IgD-negative memory B cell (primary cell): ENCODE data around the gene CEACAM3. TPM values are rescaled to one million over a fixed set of nuclear protein-coding genes. Genes with fewer than 3 reads are reported as not detected.
"Not testable (repeated sequence)": the region's sequence is repeated elsewhere in the genome, so short reads cannot be mapped to it uniquely, and the experiment has no call there.

Experiments
- H3K27ac Mint-ChIP-seq, 3 donors: one replicate each; pipeline ENCODE4 v1.8.0; 2020 to 2022; ENCODE audit warnings: mild to moderate bottlenecking in 3 of 3, mixed read lengths in 3 of 3, moderate library complexity in 1 of 3
- H3K27me3 Mint-ChIP-seq: one replicate; pipeline ENCODE4 v1.8.0; 2021; ENCODE audit warnings: mixed read lengths
- H3K36me3 Mint-ChIP-seq: one replicate; pipeline ENCODE4 v1.8.0; 2020; ENCODE audit warnings: mild to moderate bottlenecking, mixed read lengths
- H3K4me1 Mint-ChIP-seq, 3 donors: one replicate each; pipeline ENCODE4 v1.8.0; 2020 to 2022; ENCODE audit warnings: mixed read lengths in 3 of 3, mild to moderate bottlenecking in 1 of 3
- H3K4me3 Mint-ChIP-seq, 4 donors: one replicate each; pipeline ENCODE4 v1.8.0; 2020 to 2022; ENCODE audit warnings: mild to moderate bottlenecking in 4 of 4, mixed read lengths in 4 of 4, moderate library complexity in 3 of 4
- H3K9me3 Mint-ChIP-seq, 3 donors: one replicate each; pipeline ENCODE4 v1.8.0; 2020 to 2021; ENCODE audit warnings: mixed read lengths in 3 of 3, mild to moderate bottlenecking in 1 of 3
- polyA plus RNA-seq: library from polyadenylated mRNA; unstranded; fragments of 300-500 nt; fragmentation: Illumina TruSeq; gene quantifications from one replicate; pipeline ENCODE4 v1.2.3, GENCODE V29; 2021

The CEACAM3 gene
- not detected for polyA plus RNA-seq

- no peak within 1 kb of the TSS for H3K27ac Mint-ChIP-seq
Observed at GRCh38 chr19:41796362-41796761, at the start of gene CEACAM3. Gene CEACAM3 (plus strand): TSS chr19:41796587. CDS start chr19:41796678, 91 bp downstream.

GRCh38 chr19:41746593-41747227, 49.7 kb upstream of the CEACAM3 start:
- Mint-ChIP-seq H3K36me3 (no peaks in the 10 kb centered on the region), H3K4me3 (no peak overlapping the region), H3K27me3 (peaks cover 34% of the 10 kb centered on the region), H3K4me1 (peaks cover 4 to 8% (median 8%) of the 10 kb centered on the region in 3 donors), H3K27ac (no peak overlapping the region), H3K9me3 (no peaks in the 10 kb centered on the region)

More at GRCh38 chr19:41796362-41796761, at the start of gene CEACAM3:
- peaks cover 13% of the 10 kb centered on the region for H3K27me3 Mint-ChIP-seq
- no peaks in the 10 kb centered on the region for H3K36me3 Mint-ChIP-seq
- no peak within 1 kb of the TSS for H3K4me3 Mint-ChIP-seq
- H3K9me3 Mint-ChIP-seq, result no peaks in the 10 kb centered on the region
- H3K4me1 Mint-ChIP-seq, result peaks cover 3 to 11% (median 6%) of the 10 kb centered on the region in 3 donors

- Mint-ChIP-seq H3K36me3 (no peaks in the 10 kb centered on the region), H3K4me3 (no peak overlapping the region), H3K27me3 (peaks cover 35% of the 10 kb centered on the region), H3K4me1 (peaks cover 4 to 11% (median 8%) of the 10 kb centered on the region in 3 donors), H3K9me3 (no peaks in the 10 kb centered on the region), H3K27ac (no peak overlapping the region)
Observed at GRCh38 chr19:41748012-41748411, 48.4 kb upstream of the CEACAM3 start.

DNA sequence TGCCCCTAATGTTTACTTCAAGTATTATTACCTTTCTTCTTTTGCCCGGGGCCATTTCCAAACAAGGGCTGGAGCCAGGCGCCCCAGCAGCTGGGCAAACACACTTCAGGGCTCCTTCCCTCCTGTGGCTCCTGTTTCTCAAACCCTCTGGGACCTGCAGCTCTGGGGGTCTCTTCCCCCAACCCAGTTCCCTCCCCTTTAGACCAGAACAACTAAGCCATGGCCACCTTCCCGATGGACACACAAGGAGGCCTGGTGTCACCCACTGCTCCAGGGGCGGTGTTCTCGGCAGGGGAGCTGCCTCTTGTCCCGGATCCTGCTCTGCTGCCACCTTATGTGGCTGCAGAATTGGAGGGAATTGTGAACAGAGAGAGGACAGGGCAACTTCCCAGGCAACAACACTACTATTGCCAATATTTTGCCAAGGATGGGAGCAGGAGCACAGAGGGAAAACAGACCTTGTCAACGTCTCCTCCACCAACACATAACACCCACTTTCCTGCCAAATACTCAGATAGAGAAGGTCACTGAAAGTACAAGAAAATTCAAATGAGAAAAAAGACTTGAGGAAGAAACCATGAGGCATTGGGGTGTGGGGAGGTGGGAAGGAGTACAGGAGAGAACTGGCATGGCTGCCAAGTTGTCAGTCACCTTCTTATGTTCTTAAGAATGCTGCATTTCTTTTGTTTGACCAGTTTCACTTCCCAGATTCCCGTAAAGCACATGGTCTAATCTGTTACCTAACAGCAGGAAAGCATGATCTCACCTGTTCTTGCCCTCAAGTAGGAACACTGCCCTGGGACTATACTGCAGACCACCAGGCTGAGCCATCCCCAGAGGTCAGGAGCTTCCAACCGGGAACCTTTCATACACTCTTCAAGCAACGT, 45.9 kb upstream of the CEACAM3 start:
- H3K9me3 Mint-ChIP-seq, result not testable (repeated sequence)

GRCh38 chr19:41753159-41753558, 43.2 kb upstream of the CEACAM3 start:
- no peak overlapping the region for H3K4me3 Mint-ChIP-seq
- H3K9me3 Mint-ChIP-seq, result no peaks in the 10 kb centered on the region
- peaks cover 0 to 8% (median 6%) of the 10 kb centered on the region in 3 donors for H3K4me1 Mint-ChIP-seq
- peak overlapping the region in 1 of 3 donors; percentile 50 for H3K27ac Mint-ChIP-seq
- peaks cover 23% of the 10 kb centered on the region for H3K27me3 Mint-ChIP-seq
- no peaks in the 10 kb centered on the region for H3K36me3 Mint-ChIP-seq

More for the DNA sequence above, 45.9 kb upstream of the CEACAM3 start:
- not testable (repeated sequence) for H3K4me3 Mint-ChIP-seq, H3K27ac Mint-ChIP-seq, H3K36me3 Mint-ChIP-seq
- Mint-ChIP-seq H3K27me3 (peaks cover 36% of the 10 kb centered on the region), H3K4me1 (peaks cover 4 to 12% (median 12%) of the 10 kb centered on the region in 3 donors)

- H3K4me1 Mint-ChIP-seq, result peaks cover 0 to 8% (median 6%) of the 10 kb centered on the region in 3 donors
- no peak overlapping the region for H3K4me3 Mint-ChIP-seq
- H3K9me3 Mint-ChIP-seq, result no peaks in the 10 kb centered on the region
- peaks cover 20% of the 10 kb centered on the region for H3K27me3 Mint-ChIP-seq
- no peaks in the 10 kb centered on the region for H3K36me3 Mint-ChIP-seq
- H3K27ac Mint-ChIP-seq, result no peak overlapping the region
Observed at GRCh38 chr19:41753936-41754529, 42.4 kb upstream of the CEACAM3 start.

DNA sequence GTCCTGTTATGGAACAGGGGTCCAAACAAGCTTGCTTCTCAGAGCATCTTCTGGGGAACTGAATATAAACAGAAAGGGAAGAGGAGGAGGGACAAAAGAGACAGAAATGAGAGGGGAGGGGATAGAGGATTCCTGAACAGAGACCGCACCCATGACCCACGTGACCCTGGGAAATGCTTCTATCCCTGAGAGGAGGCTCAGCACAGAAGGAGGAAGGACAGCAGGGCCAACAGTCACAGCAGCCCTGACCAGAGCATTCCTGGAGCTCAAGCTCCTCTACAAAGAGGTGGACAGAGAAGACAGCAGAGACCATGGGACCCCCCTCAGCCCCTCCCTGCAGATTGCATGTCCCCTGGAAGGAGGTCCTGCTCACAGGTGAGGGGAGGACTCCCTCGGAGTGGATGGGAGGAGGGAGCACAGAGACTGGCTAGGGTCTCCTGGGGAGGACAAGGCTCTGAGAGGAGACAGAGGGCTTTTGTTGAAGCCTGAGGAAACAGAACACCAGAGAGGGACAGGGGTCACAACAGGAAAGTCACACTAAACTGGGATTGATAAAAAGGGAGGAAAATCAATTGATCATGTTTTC, 41.0 kb upstream of the CEACAM3 start, which contains the start of gene CEACAM6:
CEACAM6 (plus strand) TSS at position 203 of the 586 bp plus-strand sequence; CDS start at position 312, 109 bp downstream.
- no peak within 1 kb of the TSS for H3K4me3 Mint-ChIP-seq
- H3K27ac Mint-ChIP-seq, result no peak within 1 kb of the TSS
- peaks cover 18% of the 10 kb centered on the region for H3K27me3 Mint-ChIP-seq
- no peaks in the 10 kb centered on the region for H3K36me3 Mint-ChIP-seq
- no peaks in the 10 kb centered on the region for H3K9me3 Mint-ChIP-seq
- peaks cover 0 to 8% (median 6%) of the 10 kb centered on the region in 3 donors for H3K4me1 Mint-ChIP-seq

DNA sequence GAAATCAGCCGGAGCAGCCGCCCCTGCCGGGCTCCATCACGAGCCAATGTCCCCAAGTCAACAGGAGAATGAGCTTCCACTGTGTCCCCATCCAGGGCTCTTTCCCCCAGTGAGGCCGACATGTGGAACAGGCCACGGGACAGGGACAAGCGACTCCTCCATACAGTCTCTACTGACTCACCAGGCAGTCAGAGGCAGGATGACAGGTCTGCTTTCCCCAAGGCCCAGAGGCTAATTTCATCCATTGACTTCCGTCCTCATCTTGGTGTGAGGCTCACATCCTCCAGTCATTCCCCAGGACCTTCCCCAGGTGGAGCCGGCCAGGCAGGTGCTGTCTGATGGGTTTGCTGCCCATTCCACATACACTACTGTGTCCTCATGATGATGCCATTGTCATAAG, 37.5 kb upstream of the CEACAM3 start:
- Mint-ChIP-seq H3K4me1 (peaks cover 0 to 2% (median under 1%) of the 10 kb centered on the region in 3 donors), H3K36me3 (no peaks in the 10 kb centered on the region), H3K27me3 (peaks cover 15% of the 10 kb centered on the region), H3K27ac (no peak overlapping the region), H3K4me3 (no peak overlapping the region), H3K9me3 (no peaks in the 10 kb centered on the region)

- no peaks in the 10 kb centered on the region for H3K36me3 Mint-ChIP-seq
- no peak overlapping the region for H3K4me3 Mint-ChIP-seq
- H3K27me3 Mint-ChIP-seq, result peaks cover 12% of the 10 kb centered on the region
- H3K4me1 Mint-ChIP-seq, result no peaks in the 10 kb centered on the region
- no peak overlapping the region for H3K27ac Mint-ChIP-seq
- H3K9me3 Mint-ChIP-seq, result no peaks in the 10 kb centered on the region
Observed at GRCh38 chr19:41767115-41767514, 29.3 kb upstream of the CEACAM3 start.

- not testable (repeated sequence) for H3K4me1 Mint-ChIP-seq, H3K4me3 Mint-ChIP-seq, H3K9me3 Mint-ChIP-seq, H3K36me3 Mint-ChIP-seq, H3K27ac Mint-ChIP-seq
- H3K27me3 Mint-ChIP-seq, result peaks cover 12% of the 10 kb centered on the region
Observed at GRCh38 chr19:41768105-41768504, 28.3 kb upstream of the CEACAM3 start.

- Mint-ChIP-seq H3K4me1 (no peaks in the 10 kb centered on the region), H3K27ac (no peak overlapping the region), H3K27me3 (peaks cover 11% of the 10 kb centered on the region), H3K36me3 (no peaks in the 10 kb centered on the region), H3K9me3 (no peaks in the 10 kb centered on the region), H3K4me3 (no peak overlapping the region)
Observed at GRCh38 chr19:41769608-41770007, 26.8 kb upstream of the CEACAM3 start.

DNA sequence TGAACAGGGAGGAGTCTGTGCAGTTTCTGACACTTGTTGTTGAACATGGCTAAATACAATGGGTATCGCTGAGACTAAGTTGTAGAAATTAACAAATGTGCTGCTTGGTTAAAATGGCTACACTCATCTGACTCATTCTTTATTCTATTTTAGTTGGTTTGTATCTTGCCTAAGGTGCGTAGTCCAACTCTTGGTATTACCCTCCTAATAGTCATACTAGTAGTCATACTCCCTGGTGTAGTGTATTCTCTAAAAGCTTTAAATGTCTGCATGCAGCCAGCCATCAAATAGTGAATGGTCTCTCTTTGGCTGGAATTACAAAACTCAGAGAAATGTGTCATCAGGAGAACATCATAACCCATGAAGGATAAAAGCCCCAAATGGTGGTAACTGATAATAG, 25.0 kb upstream of the CEACAM3 start:
- Mint-ChIP-seq H3K36me3 (no peaks in the 10 kb centered on the region), H3K4me3 (no peak overlapping the region), H3K27ac (no peak overlapping the region), H3K27me3 (peaks cover 7% of the 10 kb centered on the region), H3K9me3 (no peaks in the 10 kb centered on the region), H3K4me1 (no peaks in the 10 kb centered on the region)

DNA sequence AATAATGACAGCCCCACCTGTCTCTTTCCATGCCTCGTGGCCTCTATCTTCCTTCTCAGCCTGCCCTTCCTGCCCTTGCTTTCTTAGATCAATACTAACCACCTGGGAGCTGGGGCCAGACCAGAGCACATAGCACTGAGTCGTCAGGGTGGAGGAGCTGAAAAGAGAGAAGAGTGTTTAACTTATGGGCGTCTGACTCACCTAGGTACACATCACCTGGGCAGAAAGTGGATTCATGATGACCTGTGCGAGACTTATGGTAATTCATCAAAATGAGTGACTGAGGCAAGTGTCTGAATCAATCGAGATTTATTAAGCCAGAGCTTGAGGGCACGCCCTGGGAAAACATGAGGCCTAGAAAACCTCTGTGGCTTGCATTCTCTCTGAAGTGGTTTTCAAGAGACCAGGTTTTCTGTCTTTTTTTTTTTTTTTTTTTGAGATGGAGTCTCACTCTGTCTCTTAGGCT, 21.8 kb upstream of the CEACAM3 start:
- Mint-ChIP-seq H3K4me3 (peak overlapping the region in 1 of 4 donors; percentile 13), H3K9me3 (no peaks in the 10 kb centered on the region), H3K36me3 (no peaks in the 10 kb centered on the region), H3K27me3 (peaks cover 5% of the 10 kb centered on the region), H3K27ac (no peak overlapping the region), H3K4me1 (no peaks in the 10 kb centered on the region)

GRCh38 chr19:41776700-41777099, 19.7 kb upstream of the CEACAM3 start:
- H3K9me3 Mint-ChIP-seq, result no peaks in the 10 kb centered on the region
- no peaks in the 10 kb centered on the region for H3K36me3 Mint-ChIP-seq
- H3K4me1 Mint-ChIP-seq, result no peaks in the 10 kb centered on the region
- H3K27me3 Mint-ChIP-seq, result peaks cover 2% of the 10 kb centered on the region
- H3K4me3 Mint-ChIP-seq, result no peak overlapping the region
- H3K27ac Mint-ChIP-seq, result no peak overlapping the region

GRCh38 chr19:41783612-41784011, 12.8 kb upstream of the CEACAM3 start:
- Mint-ChIP-seq H3K9me3 (no peaks in the 10 kb centered on the region), H3K4me3 (no peak overlapping the region), H3K27me3 (peaks cover 25% of the 10 kb centered on the region), H3K27ac (peak overlapping the region in 1 of 3 donors; percentile 22), H3K36me3 (no peaks in the 10 kb centered on the region), H3K4me1 (peaks cover 10 to 20% (median 19%) of the 10 kb centered on the region in 3 donors)
